C4-2B (cell line): ENCODE results near the gene MAFG.

ENCODE experiments used
- ZFX ChIP-seq: fragments of 450-650 bp; IDR thresholded peaks from 2 replicates; pipeline ENCODE4 v1.6.1; 2017
- TF ChIP-seq, protein P1 (sequence below): fragments of 450-650 bp; conservative IDR thresholded peaks from 2 replicates; pipeline ENCODE4 v1.5.1; 2017; ENCODE audit warnings: mild to moderate bottlenecking

- TF ChIP-seq, protein P1, sequence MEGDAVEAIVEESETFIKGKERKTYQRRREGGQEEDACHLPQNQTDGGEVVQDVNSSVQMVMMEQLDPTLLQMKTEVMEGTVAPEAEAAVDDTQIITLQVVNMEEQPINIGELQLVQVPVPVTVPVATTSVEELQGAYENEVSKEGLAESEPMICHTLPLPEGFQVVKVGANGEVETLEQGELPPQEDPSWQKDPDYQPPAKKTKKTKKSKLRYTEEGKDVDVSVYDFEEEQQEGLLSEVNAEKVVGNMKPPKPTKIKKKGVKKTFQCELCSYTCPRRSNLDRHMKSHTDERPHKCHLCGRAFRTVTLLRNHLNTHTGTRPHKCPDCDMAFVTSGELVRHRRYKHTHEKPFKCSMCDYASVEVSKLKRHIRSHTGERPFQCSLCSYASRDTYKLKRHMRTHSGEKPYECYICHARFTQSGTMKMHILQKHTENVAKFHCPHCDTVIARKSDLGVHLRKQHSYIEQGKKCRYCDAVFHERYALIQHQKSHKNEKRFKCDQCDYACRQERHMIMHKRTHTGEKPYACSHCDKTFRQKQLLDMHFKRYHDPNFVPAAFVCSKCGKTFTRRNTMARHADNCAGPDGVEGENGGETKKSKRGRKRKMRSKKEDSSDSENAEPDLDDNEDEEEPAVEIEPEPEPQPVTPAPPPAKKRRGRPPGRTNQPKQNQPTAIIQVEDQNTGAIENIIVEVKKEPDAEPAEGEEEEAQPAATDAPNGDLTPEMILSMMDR: no peak
- no peak for TF ChIP-seq ZFX
These were observed 40.8 kb upstream of the MAFG start for GRCh38 chr17:81968396-81968745.
